8988T (cell line): ENCODE data around the gene EPB41L5.
"Not testable (repeated sequence)": the region's sequence is repeated elsewhere in the genome, so short reads cannot be mapped to it uniquely, and the experiment has no call there.

Experiments
- DNase-seq: peaks from one replicate; pipeline ENCODE4 v3.0.0; 2011

The EPB41L5 gene

DNA sequence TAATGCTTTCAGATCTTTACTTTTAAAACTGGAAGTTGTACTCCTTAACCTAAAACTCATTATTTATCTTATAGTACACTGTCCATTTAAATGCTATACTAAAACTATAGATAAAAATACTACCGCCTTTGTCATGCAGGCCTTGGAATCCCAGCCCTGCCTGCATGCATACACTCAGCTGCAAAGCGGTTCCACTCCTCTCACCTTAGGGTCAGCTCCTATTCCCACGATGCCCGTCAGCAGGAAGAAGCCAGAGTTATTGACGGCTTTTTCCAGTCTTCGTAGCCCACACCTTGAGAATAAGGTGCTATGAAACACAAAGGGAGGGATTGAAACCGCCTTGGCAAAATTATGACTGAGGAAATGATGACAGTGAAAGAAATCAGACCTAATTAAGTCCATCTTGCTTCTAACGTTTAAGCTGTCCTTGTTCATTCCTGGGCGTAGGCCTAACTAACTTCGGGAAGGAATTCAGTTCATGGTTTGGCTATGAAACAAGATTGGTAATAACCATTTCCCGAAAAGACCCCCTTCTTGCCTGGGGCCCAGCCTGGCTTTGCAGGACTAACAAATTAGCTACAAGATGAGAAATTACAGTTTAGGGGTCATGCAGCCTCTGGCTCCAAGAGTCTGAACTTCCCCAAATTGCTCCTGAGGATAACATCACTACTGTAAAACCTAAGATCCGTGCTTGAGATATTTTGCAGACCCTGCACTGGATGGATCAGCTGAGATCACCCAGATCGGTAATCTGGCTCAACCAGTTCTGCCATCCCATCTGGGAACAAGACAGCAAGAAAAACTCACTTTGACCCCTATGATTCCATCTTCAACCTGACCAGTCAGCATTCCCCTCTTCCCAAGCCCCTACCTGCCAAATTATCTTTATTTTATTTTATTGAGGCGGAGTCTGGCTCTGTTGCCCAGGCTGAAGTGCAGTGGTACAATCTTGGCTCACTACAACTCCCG lies 17.1 kb downstream of the EPB41L5 start:
- DNase-seq, result no peak

GRCh38 chr2:120032297-120032696 lies 19.4 kb downstream of the EPB41L5 start:
- DNase-seq, result no peak

GRCh38 chr2:120034027-120034426 lies 21.1 kb downstream of the EPB41L5 start:
- no peak for DNase-seq

DNA sequence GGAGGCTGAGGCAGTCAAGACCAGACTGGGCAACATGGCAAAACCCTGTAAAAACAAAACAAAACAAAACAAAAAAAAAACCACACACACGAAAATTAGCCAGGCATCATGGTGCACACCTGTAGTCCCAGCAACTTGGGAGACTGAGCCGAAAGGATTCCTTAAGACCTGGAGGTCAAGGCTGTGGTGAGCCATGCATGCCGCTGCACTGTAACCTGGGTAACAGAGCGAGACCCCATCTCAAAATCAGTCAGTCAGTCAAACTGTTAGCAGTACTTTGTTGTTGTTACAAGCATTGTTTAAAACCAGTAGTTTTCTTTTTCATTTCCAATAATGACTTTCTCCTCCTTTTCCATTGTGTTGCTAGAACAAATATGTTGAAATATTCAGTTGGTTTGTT lies 21.7 kb downstream of the EPB41L5 start:
- DNase-seq, result no peak

DNA sequence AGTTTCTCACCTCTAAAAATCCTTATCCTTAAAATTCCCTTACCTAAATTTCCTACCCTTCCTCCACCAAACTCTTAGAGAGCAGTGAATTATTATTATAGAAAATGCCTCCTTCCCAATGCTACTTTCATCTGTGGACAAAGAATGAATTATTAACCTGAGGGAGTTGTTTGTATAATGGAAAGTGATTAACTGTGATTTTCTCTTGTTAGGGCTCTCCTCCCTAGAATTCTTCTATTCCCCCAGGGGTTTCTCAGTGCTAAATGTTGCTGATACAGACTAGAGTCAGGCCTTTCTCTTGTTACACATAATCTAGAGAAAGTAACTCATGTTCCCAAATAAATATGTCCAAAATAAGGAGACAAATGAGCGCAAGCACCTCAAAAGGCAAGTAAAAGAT lies 23.3 kb downstream of the EPB41L5 start:
- no peak for DNase-seq

GRCh38 chr2:120037995-120038541 lies 25.2 kb downstream of the EPB41L5 start:
- no peak for DNase-seq

DNA sequence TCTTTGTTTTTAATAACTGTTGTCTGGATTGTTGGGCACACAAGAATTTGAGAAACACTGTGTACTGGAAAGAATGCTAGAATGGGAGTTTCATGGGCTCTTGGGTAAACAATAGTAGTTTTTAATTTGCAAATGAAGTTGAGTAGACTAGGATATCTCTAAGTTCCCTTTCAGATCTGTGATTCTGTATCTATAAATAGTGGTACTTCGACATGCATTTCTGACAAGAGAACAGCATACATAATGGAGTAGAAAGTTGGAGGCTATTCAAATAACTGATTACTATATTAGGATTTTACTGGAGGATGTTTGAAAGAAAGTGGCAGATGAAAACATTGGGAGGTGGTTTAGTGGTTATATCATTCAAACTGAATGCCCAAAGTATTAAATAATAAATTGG lies 29.5 kb downstream of the EPB41L5 start:
- DNase-seq, result no peak

DNA sequence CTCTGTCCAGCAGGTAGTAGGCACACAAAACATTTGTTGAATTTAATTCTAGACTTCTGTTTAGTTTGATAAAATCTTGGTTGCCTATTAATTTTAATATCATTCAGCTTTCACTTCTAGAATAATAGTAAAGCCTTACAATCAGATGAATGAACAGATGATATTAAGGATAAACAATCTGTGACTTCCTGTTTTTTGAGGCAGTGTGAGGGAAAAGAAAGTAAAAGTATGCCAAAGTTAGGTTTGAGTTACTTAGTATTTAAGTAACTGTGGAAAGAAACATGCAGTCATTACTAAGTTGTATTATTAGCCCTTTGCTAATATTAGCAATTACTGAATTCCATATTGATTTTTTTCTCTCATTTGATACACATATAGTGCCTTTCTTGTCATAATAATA lies 31.5 kb downstream of the EPB41L5 start:
- DNase-seq, result no peak

DNA sequence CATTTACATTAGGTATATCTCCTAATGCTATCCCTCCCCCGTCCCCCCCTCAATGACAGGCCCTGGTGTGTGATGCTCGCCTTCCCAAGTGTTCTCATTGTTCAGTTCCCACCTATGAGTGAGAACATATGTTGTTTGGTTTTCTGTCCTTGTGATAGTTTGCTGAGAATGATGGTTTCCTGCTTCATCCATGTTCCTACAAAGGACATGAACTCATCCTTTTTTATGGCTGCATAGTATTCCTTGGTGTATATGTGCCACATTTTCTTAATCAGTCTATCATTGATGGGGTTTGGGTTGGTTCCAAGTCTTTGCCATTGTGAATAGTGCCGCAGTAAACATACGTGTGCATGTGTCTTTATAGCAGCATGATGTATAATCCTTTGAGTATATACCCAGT lies 32.9 kb downstream of the EPB41L5 start:
- not testable (repeated sequence) for DNase-seq

DNA sequence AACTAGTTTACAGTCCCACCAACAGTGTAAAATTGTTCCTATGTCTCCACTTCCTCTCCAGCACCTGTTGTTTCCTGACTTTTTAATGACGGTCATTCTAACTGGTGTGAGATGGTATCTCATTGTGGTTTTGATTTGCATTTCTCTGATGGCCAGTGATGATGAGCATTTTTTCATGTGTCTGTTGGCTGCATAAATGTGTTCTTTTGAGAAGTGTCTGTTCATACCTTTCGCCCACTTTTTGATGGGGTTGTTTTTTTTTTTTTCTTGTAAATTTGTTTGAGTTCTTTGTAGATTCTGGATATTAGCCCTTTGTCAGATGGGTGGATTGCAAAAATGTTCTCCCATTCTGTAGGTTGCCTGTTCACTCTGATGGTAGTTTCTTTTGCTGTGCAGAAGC lies 33.4 kb downstream of the EPB41L5 start:
- not testable (repeated sequence) for DNase-seq

- DNase-seq, result no peak
Observed at GRCh38 chr2:120052597-120052996, 39.7 kb downstream of the EPB41L5 start.

DNA sequence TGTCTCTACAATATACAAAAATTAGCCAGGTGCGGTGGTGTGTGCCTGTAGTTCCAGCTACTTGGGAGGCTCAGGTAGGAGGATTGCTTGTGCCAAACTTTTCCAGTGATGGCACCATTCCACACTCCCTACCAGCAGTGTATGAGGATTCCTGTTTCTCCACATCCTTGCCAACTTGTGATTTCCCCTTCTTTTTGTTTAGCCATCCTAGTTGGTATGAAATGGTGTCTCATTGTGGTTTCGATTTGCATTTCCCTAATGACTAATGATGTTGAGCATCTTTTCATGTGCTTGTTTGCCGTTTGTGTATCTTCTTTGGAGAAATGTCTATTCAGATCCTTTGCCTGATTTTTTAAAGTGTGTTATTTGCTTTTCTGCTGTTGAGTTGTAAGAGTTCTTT lies 41.0 kb downstream of the EPB41L5 start:
- no peak for DNase-seq

DNA sequence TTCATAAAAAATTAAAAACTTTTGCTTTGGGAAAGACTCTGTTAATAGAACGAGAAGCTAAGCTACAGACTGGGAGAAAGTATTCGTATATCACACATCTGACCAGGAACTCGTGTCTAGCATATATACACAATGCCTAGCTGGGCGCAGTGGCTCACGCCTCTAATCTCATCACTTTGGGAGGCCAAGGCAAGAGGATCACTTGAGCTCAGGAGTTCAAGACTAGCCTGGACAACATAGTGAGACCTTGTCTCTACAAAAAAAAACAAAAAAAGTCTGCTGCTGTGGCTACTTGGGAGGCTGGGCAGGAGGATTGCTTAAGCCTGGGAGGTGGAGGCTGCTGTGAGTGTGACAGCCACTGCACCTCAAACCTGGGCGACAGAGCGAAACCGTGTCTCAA lies 46.6 kb downstream of the EPB41L5 start:
- DNase-seq, result no peak

GRCh38 chr2:120060088-120060623 lies 47.3 kb downstream of the EPB41L5 start:
- DNase-seq, result no peak

DNA sequence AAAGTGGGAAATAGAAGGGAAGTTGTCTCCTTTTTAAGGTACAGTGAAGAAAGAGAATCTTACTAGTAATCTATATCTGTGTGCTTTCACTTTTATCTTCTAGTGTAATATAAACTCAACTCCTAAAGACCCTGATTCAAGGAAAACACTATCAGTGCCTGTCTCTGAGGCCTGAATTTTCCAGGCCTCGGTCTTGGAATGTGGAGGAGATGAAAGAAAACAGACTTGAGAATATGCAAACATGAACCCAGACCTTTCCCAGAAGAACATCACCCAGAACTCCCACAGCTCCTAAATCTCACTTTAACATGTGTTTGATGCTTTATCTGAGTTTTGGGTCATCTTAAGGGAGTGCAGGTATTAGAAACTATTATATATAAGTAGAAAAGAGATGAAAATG lies 51.8 kb downstream of the EPB41L5 start:
- no peak for DNase-seq

DNA sequence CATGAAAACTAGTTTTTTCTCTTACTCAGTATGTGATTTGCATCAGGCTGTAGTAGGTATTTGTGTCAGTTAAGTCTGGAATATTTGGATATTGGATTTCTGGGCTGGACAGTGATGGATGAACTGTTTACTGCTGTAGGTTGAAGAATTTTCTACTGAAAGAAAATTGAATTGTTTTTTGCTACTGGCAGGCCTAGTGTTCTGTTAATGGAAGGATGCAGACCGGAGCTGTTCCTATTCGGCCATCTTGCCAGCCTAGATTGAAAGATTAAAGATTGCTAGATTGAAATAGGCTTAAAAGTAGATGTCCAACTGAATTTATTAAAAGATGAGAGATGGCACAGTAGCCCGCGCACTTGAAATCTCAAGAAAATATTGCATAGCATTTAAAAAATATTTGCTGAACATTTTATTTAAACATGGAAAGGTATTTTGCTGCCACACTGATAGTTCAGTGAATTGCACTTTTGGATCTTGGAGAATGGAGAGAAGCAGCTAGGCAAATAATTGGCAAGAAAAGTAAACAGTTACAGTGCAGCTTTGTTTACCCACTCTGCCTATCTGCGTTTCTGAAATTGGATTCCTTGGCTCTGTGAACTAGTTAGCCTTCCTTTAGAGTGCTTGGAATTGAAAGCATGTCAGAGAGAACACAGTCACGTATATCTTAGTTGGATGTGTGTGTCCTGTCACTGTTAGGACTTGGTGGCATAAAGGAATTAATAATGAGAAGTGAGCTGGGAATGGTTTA lies 54.1 kb downstream of the EPB41L5 start:
- no peak for DNase-seq

DNA sequence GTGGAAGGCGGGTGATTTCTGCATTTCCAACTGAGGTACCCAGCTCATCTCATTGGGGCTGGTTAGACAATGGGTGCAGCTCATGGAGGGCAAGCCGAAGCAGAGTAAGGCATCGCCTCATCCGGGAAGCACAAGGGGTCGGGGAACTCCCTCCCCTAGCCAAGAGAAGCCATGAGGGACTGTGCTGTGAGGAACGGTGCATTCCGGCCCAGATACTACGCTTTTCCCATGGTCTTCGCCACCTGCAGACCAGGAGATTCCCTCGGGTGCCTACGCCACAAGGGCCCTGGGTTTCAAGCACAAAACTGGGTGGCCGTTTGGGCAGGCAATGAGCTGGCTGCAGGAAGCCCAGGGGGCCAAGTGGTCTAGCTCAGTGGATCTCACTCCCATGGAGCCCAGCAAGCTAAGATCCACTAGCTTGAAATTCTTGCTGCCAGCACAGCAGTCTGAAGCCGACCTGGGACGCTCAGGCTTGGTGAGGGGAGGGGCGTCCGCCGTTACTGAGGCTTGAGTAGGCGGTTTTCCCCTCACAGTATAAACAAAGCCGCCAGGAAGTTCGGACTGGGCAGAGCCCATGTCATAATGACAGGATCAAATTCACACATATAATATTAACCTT lies 55.3 kb downstream of the EPB41L5 start:
- not testable (repeated sequence) for DNase-seq

GRCh38 chr2:120075545-120075944 lies 62.7 kb downstream of the EPB41L5 start:
- no peak for DNase-seq

GRCh38 chr2:120077896-120078295 lies 65.0 kb downstream of the EPB41L5 start:
- DNase-seq, result no peak

DNA sequence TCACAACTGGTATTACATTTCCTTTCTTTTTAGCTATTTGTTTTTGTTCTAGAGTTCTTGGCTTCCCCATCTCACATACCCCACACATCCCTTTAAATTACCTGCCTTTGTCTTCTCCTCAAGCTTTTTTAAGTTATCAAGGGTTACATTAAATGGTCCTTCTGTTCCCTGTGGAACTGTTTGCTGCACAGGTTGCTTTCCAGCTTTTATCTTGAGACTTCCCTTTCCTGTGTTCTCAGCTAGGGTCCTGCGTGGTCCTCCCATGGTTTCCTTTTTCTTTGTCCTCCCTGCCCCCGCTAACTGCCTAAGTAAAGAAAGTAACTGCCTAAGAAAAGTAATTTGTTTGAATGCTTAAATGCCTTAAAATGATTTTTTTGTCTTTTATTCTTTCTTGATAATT lies 66.8 kb downstream of the EPB41L5 start:
- no peak for DNase-seq

GRCh38 chr2:120091436-120091835 lies 78.6 kb downstream of the EPB41L5 start:
- no peak for DNase-seq

GRCh38 chr2:120094795-120095194 lies 81.9 kb downstream of the EPB41L5 start:
- no peak for DNase-seq

GRCh38 chr2:120100627-120101026 lies 87.8 kb downstream of the EPB41L5 start:
- no peak for DNase-seq
